Measurements from ENCODE around the gene CCDC142. TPM values are rescaled to one million over a fixed set of nuclear protein-coding genes. Genes with fewer than 3 reads are reported as not detected.

The CCDC142 gene
- total and polyA plus RNA-seq, 2 of the 8 experiments (the other 6 are each of a cell fraction or from before 2014, with no cell fraction given) = 6.0 to 10.7 TPM

DNA sequence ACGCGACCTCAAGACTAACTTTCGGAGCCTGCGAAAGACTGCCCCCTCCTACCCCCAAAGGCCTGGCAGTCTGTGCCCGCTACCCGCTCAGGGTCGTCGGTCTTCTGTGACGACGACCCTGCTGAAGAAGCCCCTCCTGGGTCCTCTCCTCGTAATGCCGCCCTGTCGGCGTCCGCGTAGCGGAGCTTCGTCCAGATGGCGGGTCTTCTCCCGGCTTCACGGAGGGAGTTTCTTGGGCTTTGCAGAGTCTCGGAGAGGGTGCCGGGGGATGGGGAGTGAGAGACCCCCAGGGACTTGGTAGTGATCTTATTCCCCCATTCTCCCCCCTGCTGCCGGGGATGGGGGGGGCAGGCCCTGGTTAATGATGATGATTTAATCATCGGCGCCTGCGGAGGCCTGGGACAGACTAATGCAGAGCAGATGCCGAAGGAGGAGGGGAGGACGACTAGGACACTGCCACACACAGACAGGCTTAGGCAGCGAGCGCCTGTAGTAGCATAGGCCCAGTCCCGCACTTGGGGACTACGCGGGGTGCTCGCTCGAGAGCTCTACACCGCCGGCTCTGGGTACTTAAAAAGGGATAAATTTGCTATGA lies 25.2 kb upstream of the CCDC142 start:
- CTCF ChIA-PET (ENCODE audit: partially characterized antibody) = interaction anchor here (0.9 to 2.4 kb wide), 6 partner anchors 16 to 80 kb away, joined by 3 to 13 read pairs (median 4); partner anchors contain the start of genes CCDC142 and TTC31
- TF ChIP-seq SAP30 (IDR thresholded peaks at IDR 0.05; ENCODE audit: insufficient read depth, insufficient replicate concordance, low read length) (no peak), SIN3A (conservative IDR thresholded peaks at IDR 0.05 in 1 of 2, IDR thresholded peaks at IDR 0.05 in 1 of 2; ENCODE audit: low read depth in 1 of 2, low read length in 2 of 2) (0 out of 4 replicates have a peak, but pooled peaks of 1 of the 2 experiments have one; percentile 12), KDM4A (IDR thresholded peaks at IDR 0.05; ENCODE audit: low read depth, low read length, severe bottlenecking) (peak; percentile 44), BCL11A (IDR thresholded peaks at IDR 0.05; ENCODE audit: low read depth in 2 of 2, low read length in 2 of 2) (no peak), CHD1 (IDR thresholded peaks at IDR 0.05; ENCODE audit: low read depth, low read length) (0 out of 2 replicates have a peak, but pooled peaks have one; percentile 32), CHD2 (IDR thresholded peaks at IDR 0.05; ENCODE audit: low read length) (no peak), KDM5A (IDR thresholded peaks at IDR 0.05; ENCODE audit: low read length) (no peak), PHF8 (conservative IDR thresholded peaks at IDR 0.05; ENCODE audit: low read depth, low read length) (no peak; the same call in 1 of the 2 replicates), BACH1 (IDR thresholded peaks at IDR 0.05; ENCODE audit: low read length) (no peak), KDM1A (IDR thresholded peaks at IDR 0.05; ENCODE audit: borderline replicate concordance, low read length) (peak; percentile 30; the same call in 1 of the 2 replicates)

More for the DNA sequence above, 25.2 kb upstream of the CCDC142 start:
- H3K4me3 ChIP-seq (ENCODE audit: extremely low read depth in 1 of 4, insufficient read depth in 2 of 4, low read depth in 3 of 4, low read length in 4 of 4) = peak overlapping the region; percentile 61 to 98 (median 92)
- peaks cover 0 to 9% (median 4%) of the 10 kb centered on the region in 4 experiments; a peak in 6 of 8 replicates for H3K36me3 ChIP-seq (ENCODE audit: control insufficient read depth in 2 of 4, insufficient read depth in 4 of 4, low read length in 3 of 4)
- H3K79me2 ChIP-seq (ENCODE audit: control insufficient read depth in 1 of 2, insufficient read depth in 2 of 2, low read length in 2 of 2) = peaks cover 0 to 3% of the 10 kb centered on the region in 2 experiments; a peak in 1 of 4 replicates
- H3K9ac ChIP-seq (replicated peaks in 1 of 4; ENCODE audit: extremely low read depth in 1 of 4, low read depth in 3 of 4, low read length in 3 of 4) = peak overlapping the region in 3 of 4 experiments; percentile 7 to 40 (median 38); a peak in 6 of 7 replicates
- peak overlapping the region; percentile 86 for H3K4me2 ChIP-seq (ENCODE audit: insufficient read depth in 1 of 2, low read depth in 2 of 2, low read length in 2 of 2)
- peak overlapping the region; percentile 25 for H4K91ac ChIP-seq (replicated peaks; ENCODE audit: insufficient read length, low read length)
- H4K20me1 ChIP-seq (replicated peaks in 1 of 2; ENCODE audit: control insufficient read depth in 1 of 2, insufficient read depth in 2 of 2, low read length in 2 of 2) = peaks cover 0 to 4% of the 10 kb centered on the region in 2 experiments
- H3K23me2 ChIP-seq (ENCODE audit: low read depth, low read length) = peaks cover 21% of the 10 kb centered on the region
- no peaks in the 10 kb centered on the region for H3K9me3 ChIP-seq (ENCODE audit: insufficient read depth in 2 of 2, low read depth in 1 of 2, low read length in 1 of 2)
- H2BK20ac ChIP-seq (ENCODE audit: low read length) = no peak overlapping the region
- H3K79me1 ChIP-seq (ENCODE audit: low read depth, low read length) = no peaks in the 10 kb centered on the region
- H2AK5ac ChIP-seq (ENCODE audit: low read depth, low read length) = no peak overlapping the region
- H2BK120ac ChIP-seq (replicated peaks; ENCODE audit: low read depth, low read length) = no peak overlapping the region
- H2AFZ ChIP-seq (ENCODE audit: low read length) = peak overlapping the region; percentile 71; the same call in 1 of the 2 replicates
- FAIRE-seq (no peak), DNase-seq (ENCODE audit: low read depth in 1 of 2, low spot score in 2 of 2) (peak in 1 of 2 experiments; percentile 78)
- no peak overlapping the region for H3K4ac ChIP-seq (replicated peaks; ENCODE audit: insufficient read length, low read depth, low read length)
- peak overlapping the region; percentile 83 for H3K56ac ChIP-seq (replicated peaks; ENCODE audit: insufficient read length, low read depth, low read length)
- peaks cover 47 to 80% (median 75%) of the 10 kb centered on the region in 4 experiments for H3K27me3 ChIP-seq (replicated peaks in 1 of 4; ENCODE audit: control insufficient read depth in 3 of 4, extremely low read depth in 1 of 4, insufficient read depth in 3 of 4, low read length in 3 of 4)
- H3K27ac ChIP-seq (ENCODE audit: low read depth, low read length) = peak overlapping the region; percentile 99; the same call in 1 of the 2 replicates
- no peak overlapping the region for H3K23ac ChIP-seq (ENCODE audit: insufficient read length)
- H4K5ac ChIP-seq (ENCODE audit: insufficient read length, low read depth, low read length) = peak overlapping the region; percentile 85
- H3K18ac ChIP-seq (ENCODE audit: extremely low read depth, low read length) = peak overlapping the region; percentile 68; the same call in 1 of the 2 replicates
- peaks cover 2 to 20% (median 18%) of the 10 kb centered on the region in 4 experiments for H3K4me1 ChIP-seq (replicated peaks in 1 of 4; ENCODE audit: control insufficient read depth in 3 of 4, insufficient read depth in 4 of 4, low read length in 3 of 4)
- no peak overlapping the region for H3K14ac ChIP-seq (ENCODE audit: insufficient read length)
- H4K8ac ChIP-seq (ENCODE audit: extremely low read depth, insufficient read depth, low read length) = peak overlapping the region; percentile 43; the same call in 1 of the 2 replicates
- H2BK5ac ChIP-seq (ENCODE audit: low read depth, low read length) = no peak overlapping the region; the same call in 1 of the 2 replicates
- H2BK15ac ChIP-seq (ENCODE audit: low read length) = no peak overlapping the region
- POLR2A ChIA-PET (ENCODE audit: partially characterized antibody) = interaction anchor here (1.0 to 3.9 kb wide), 12 partner anchors 8 to 78 kb away, joined by 3 to 26 read pairs (median 6); partner anchors contain the start of genes AUP1, CCDC142, DQX1 and HTRA2
- H2BK12ac ChIP-seq (ENCODE audit: low read depth, low read length) = no peak overlapping the region
- 6% methylated on average over 27 of the region's 38 CpGs; no CpG with 5 or more reads in 1 of the 2 experiments for WGBS, 2 experiments (ENCODE audit: extremely low coverage in 1 of 2, insufficient coverage in 1 of 2, insufficient read length in 1 of 2, insufficient replicate concordance in 2 of 2, low coverage in 1 of 2, low lambda C conversion rate in 2 of 2, missing lambda C conversion rate in 1 of 2)

Data from H1 (cell line).